GM12874 (cell line): Measurements from ENCODE around the gene PSMA8.

Source experiments
- TF ChIP-seq, protein P1 (sequence below): IDR thresholded peaks from 2 replicates; pipeline ENCODE4 v1.5.1; 2011; ENCODE audit warnings: low read depth, mild to moderate bottlenecking, control low read depth, low read length, moderate library complexity; ENCODE audit not compliant: insufficient read depth

Gene PSMA8

GRCh38 chr18:26183395-26184112 is 49.9 kb downstream of the PSMA8 start:
- TF ChIP-seq, protein P1, sequence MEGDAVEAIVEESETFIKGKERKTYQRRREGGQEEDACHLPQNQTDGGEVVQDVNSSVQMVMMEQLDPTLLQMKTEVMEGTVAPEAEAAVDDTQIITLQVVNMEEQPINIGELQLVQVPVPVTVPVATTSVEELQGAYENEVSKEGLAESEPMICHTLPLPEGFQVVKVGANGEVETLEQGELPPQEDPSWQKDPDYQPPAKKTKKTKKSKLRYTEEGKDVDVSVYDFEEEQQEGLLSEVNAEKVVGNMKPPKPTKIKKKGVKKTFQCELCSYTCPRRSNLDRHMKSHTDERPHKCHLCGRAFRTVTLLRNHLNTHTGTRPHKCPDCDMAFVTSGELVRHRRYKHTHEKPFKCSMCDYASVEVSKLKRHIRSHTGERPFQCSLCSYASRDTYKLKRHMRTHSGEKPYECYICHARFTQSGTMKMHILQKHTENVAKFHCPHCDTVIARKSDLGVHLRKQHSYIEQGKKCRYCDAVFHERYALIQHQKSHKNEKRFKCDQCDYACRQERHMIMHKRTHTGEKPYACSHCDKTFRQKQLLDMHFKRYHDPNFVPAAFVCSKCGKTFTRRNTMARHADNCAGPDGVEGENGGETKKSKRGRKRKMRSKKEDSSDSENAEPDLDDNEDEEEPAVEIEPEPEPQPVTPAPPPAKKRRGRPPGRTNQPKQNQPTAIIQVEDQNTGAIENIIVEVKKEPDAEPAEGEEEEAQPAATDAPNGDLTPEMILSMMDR, result no peak

DNA sequence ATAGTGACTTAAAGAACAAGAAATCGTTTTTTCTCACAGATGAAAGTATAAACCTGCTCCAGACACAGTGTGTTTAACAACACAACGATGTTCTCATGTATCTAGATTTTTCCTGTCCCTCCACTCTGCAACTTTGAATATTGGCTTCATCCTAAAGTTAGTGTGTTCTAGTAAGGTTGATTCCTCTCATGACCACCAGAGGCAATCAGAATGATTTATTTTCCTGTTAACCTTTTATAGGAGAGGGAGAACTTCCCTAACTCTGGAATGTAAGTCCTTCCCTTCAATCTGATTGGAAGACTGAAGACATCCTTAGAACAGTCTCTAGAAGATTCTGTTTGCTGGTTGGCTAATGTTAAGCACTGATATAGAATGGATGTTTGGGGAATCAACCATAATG is 51.6 kb downstream of the PSMA8 start:
- TF ChIP-seq, protein P1, result no peak

DNA sequence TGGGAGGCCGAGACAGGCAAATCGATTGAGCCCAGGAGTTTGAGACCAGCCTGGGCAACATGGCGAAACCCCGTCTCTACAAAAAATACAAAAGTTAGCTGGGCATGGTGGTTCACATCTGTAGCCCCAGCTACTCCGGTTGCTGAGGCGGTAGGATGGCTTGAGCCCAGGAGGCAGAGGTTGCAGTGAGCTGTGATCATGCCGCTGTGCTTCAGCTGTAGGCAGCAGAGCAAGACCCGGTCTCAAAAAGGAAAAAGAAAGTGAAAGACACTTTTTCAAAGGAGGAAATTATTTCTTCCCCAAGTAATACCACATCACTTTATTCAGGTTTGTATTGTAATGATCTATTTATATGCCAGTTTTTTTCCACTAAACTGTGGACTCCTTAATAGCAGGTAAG is 56.8 kb downstream of the PSMA8 start:
- TF ChIP-seq, protein P1, result no peak

DNA sequence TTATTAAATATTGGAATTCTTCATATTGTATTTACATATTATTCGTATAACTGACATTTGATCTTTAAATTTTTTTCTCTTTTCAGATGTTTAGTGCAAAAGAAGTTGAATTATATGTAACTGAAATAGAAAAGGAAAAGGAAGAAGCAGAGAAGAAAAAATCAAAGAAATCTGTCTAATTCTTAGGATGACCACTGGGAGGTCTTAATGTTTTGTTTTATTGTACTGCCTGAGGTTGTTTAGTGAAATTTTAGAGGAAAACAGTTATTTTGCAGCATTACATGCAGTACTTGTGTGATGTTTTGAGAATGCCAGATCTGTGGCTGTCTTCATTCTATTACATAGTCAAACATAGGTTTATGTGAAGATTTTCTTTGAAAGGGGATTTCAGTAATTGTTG is 58.6 kb downstream of the PSMA8 start:
- TF ChIP-seq, protein P1, result no peak

DNA sequence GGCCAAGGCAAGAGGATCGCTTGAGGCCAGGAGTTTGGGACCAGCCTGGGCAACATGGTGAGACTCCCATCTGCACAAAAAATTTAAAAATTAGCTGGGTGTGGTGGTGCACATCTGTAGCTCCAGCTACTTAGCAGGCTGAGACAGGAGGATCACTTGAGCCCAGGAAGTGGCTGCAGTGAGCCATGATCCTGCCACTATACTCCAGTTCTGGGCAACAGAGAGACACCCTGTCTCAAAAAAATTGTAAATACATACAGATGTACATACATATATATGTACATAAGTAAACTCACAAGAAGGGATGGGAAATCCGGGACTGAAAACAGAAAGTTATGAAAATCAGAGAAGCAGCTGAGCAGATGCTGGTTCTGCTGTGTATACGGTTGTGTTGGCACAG is 62.9 kb downstream of the PSMA8 start:
- TF ChIP-seq, protein P1, result no peak

DNA sequence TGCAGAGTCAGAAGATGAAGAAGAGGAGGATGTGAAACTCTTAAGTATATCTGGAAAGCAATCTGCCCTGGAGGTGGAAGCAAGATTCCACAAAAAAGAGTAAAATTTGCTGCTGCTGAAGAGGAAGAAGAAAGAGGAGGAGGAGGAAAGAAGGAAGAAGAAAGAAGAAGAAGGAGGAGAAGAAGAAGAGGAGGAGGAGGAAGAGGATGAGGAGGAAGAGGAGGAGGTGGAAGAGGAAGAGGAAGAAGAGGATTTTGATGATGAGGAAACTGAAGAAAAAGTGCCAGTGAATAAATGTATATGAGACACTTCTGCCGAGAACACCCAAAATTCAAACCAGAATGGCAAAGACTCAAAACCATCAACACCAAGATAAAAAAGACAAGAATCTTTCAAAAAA is 71.6 kb downstream of the PSMA8 start:
- TF ChIP-seq, protein P1, result no peak

DNA sequence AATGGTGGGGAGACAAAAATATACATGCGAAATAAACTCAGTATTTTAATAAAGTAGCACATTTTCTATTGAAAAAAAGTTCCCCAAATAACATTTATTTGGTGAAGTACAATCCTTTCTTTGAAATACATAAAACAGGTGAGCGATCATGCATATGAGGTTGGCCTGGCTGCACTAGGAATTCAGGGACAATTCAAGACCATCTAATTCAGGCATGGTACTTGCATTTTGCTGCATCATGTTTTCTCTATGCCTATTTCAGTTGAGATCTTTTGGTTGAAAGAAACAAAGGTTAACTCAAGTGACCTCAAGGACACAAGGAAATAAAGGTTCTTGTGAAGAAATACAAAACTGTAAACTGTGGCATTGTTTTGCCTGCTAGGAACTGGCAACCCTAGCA is 72.8 kb downstream of the PSMA8 start:
- TF ChIP-seq, protein P1, result no peak
